HepG2 (cell line): ENCODE data around the gene IER2. TPM values are rescaled to one million over a fixed set of nuclear protein-coding genes. Genes with fewer than 3 reads are reported as not detected.
A peak's percentile ranks its signal among the peaks of the same experiment; 100 is the strongest.

Source experiments
- HNRNPUL1 ChIP-seq: fragments of 200-400 bp; formaldehyde crosslinking; IDR thresholded peaks from 2 replicates; pipeline ENCODE4 v1.6.1; 2017; ENCODE audit warnings: low read depth, mild to moderate bottlenecking, low read length, moderate library complexity
- SAFB2 ChIP-seq: sonication (generic); formaldehyde crosslinking; IDR thresholded peaks from 2 replicates; pipeline ENCODE4 v1.5.1; 2020; ENCODE audit warnings: missing genetic modification reagents, low read depth, mild to moderate bottlenecking, borderline replicate concordance
- SIX4 ChIP-seq: sonication (generic); formaldehyde crosslinking; IDR thresholded peaks from 2 replicates; pipeline ENCODE4 v1.4.0; 2020; ENCODE audit warnings: missing genetic modification reagents
- ZNF232 ChIP-seq: sonication (generic); formaldehyde crosslinking; IDR thresholded peaks from 2 replicates; pipeline ENCODE4 v1.4.0; 2020; ENCODE audit warnings: missing genetic modification reagents, borderline replicate concordance
- ZNF335 ChIP-seq: sonication (generic); formaldehyde crosslinking; IDR thresholded peaks from 2 replicates; pipeline ENCODE4 v1.4.0; 2020; ENCODE audit warnings: missing genetic modification reagents
- polyA plus RNA-seq, 8 experiments: library from polyadenylated mRNA; depleted of rRNA in 3 of 8; stranded (reverse) in 7 of 8; unstranded in 1 of 8; fragments of >200 nt; fragmentation: Illumina TruSeq in 4 of 8; extraction: Trizol in 4 of 8; gene quantifications; 2 replicates each; pipeline versions ENCODE4 v1.2.1 to v1.2.3, GENCODE V29; 2011 to 2016; ENCODE audit warnings: low read depth in 4 of 8, missing spikeins in 1 of 8, mixed read lengths in 1 of 8; ENCODE audit not compliant: insufficient read depth in 1 of 8
- total RNA-seq, 5 experiments: library from RNA; depleted of rRNA; stranded (reverse); fragments of >200 nt; fragmentation: Illumina TruSeq; extraction: Trizol; gene quantifications; 2 replicates each; pipeline ENCODE4 v1.2.3, GENCODE V29; 2016; ENCODE audit warnings: low read depth in 1 of 5
- TF ChIP-seq, protein P1 (sequence below): sonication (generic); formaldehyde crosslinking; IDR thresholded peaks from 2 replicates; pipeline ENCODE4 v1.4.0; 2020; ENCODE audit warnings: mild to moderate bottlenecking, missing genetic modification reagents, borderline replicate concordance
- TF ChIP-seq, protein P2 (sequence below): sonication (generic); formaldehyde crosslinking; IDR thresholded peaks from 2 replicates; pipeline ENCODE4 v1.5.0; 2020; ENCODE audit warnings: mild to moderate bottlenecking, missing genetic modification reagents
- TF ChIP-seq, protein P3 (sequence below): sonication (generic); formaldehyde crosslinking; IDR thresholded peaks from 2 replicates; pipeline ENCODE4 v1.8.0; 2022; ENCODE audit warnings: mild to moderate bottlenecking, missing genetic modification reagents; ENCODE audit not compliant: insufficient replicate concordance
- TF ChIP-seq, protein P4 (sequence below): sonication (generic); formaldehyde crosslinking; IDR thresholded peaks from 2 replicates; pipeline ENCODE4 v1.4.0; 2020; ENCODE audit warnings: low read depth, missing genetic modification reagents
- TF ChIP-seq, protein P5 (sequence below): sonication (generic); formaldehyde crosslinking; conservative IDR thresholded peaks from 2 replicates; pipeline ENCODE4 v1.8.1; 2023; ENCODE audit warnings: missing genetic modification reagents
- TF ChIP-seq, protein P6 (sequence below): sonication (generic); formaldehyde crosslinking; IDR thresholded peaks from 2 replicates; pipeline ENCODE4 v1.4.0; 2020; ENCODE audit warnings: mild to moderate bottlenecking, low read depth, missing genetic modification reagents
- TF ChIP-seq, protein P7 (sequence below): sonication (generic); formaldehyde crosslinking; IDR thresholded peaks from 2 replicates; pipeline ENCODE4 v1.5.0; 2020; ENCODE audit warnings: missing genetic modification reagents, mild to moderate bottlenecking, borderline replicate concordance

IER2 gene
- total and polyA plus RNA-seq, 2 of the 13 experiments (the other 11 are each of a cell fraction or from before 2014, with no cell fraction given): 10.1 to 14.3 TPM

DNA sequence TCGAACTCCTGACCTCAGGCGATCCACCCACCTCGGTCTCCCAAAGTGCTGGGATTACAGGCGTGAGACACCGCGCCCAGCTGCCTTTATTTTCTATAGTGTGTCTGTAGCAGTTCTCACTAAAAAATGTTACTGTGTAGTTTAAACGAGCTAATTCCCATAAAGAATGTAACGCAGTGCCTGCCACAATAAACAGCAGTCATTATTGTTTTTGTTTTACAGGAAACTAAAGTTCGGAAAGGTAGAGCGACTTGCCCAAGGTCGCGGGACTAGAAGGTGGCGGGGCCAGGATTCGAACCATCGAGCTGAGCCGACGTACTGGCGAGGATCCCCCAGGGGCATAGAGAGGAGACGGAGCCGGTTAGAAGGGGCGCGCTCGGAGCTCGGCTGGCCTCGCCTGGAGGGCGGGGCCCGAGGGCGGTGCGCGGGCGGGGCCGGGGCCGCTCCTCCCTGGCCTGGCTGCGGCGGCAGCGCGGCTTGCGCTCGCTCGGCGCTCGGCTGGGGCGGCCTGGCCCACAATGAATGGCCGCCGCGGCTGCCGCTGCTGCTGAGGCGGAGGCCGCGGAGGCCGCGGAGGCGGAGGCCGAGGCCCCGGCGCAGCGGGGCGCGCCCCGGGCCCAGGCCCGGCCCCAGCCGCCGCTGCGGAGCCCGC, 32.3 kb upstream of the IER2 start, which contains the start of gene NACC1 (continued):
- TF ChIP-seq, protein P1, sequence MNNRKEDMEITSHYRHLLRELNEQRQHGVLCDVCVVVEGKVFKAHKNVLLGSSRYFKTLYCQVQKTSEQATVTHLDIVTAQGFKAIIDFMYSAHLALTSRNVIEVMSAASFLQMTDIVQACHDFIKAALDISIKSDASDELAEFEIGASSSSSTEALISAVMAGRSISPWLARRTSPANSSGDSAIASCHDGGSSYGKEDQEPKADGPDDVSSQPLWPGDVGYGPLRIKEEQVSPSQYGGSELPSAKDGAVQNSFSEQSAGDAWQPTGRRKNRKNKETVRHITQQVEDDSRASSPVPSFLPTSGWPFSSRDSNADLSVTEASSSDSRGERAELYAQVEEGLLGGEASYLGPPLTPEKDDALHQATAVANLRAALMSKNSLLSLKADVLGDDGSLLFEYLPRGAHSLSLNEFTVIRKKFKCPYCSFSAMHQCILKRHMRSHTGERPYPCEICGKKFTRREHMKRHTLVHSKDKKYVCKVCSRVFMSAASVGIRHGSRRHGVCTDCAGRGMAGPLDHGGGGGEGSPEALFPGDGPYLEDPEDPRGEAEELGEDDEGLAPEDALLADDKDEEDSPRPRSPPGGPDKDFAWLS (CRISPR knock-in tag): no peak
- TF ChIP-seq ZNF232 (CRISPR knock-in tag): no peak
- TF ChIP-seq HNRNPUL1: no peak
- no peak for TF ChIP-seq SIX4
- TF ChIP-seq, protein P2, sequence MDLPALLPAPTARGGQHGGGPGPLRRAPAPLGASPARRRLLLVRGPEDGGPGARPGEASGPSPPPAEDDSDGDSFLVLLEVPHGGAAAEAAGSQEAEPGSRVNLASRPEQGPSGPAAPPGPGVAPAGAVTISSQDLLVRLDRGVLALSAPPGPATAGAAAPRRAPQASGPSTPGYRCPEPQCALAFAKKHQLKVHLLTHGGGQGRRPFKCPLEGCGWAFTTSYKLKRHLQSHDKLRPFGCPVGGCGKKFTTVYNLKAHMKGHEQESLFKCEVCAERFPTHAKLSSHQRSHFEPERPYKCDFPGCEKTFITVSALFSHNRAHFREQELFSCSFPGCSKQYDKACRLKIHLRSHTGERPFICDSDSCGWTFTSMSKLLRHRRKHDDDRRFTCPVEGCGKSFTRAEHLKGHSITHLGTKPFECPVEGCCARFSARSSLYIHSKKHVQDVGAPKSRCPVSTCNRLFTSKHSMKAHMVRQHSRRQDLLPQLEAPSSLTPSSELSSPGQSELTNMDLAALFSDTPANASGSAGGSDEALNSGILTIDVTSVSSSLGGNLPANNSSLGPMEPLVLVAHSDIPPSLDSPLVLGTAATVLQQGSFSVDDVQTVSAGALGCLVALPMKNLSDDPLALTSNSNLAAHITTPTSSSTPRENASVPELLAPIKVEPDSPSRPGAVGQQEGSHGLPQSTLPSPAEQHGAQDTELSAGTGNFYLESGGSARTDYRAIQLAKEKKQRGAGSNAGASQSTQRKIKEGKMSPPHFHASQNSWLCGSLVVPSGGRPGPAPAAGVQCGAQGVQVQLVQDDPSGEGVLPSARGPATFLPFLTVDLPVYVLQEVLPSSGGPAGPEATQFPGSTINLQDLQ (CRISPR knock-in tag): no peak
- no peak for TF ChIP-seq SAFB2 (CRISPR knock-in tag)
- TF ChIP-seq ZNF335 (CRISPR knock-in tag): no peak
- TF ChIP-seq, protein P3, sequence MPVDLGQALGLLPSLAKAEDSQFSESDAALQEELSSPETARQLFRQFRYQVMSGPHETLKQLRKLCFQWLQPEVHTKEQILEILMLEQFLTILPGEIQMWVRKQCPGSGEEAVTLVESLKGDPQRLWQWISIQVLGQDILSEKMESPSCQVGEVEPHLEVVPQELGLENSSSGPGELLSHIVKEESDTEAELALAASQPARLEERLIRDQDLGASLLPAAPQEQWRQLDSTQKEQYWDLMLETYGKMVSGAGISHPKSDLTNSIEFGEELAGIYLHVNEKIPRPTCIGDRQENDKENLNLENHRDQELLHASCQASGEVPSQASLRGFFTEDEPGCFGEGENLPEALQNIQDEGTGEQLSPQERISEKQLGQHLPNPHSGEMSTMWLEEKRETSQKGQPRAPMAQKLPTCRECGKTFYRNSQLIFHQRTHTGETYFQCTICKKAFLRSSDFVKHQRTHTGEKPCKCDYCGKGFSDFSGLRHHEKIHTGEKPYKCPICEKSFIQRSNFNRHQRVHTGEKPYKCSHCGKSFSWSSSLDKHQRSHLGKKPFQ (CRISPR knock-in tag): peak; percentile 8
- TF ChIP-seq, protein P4, sequence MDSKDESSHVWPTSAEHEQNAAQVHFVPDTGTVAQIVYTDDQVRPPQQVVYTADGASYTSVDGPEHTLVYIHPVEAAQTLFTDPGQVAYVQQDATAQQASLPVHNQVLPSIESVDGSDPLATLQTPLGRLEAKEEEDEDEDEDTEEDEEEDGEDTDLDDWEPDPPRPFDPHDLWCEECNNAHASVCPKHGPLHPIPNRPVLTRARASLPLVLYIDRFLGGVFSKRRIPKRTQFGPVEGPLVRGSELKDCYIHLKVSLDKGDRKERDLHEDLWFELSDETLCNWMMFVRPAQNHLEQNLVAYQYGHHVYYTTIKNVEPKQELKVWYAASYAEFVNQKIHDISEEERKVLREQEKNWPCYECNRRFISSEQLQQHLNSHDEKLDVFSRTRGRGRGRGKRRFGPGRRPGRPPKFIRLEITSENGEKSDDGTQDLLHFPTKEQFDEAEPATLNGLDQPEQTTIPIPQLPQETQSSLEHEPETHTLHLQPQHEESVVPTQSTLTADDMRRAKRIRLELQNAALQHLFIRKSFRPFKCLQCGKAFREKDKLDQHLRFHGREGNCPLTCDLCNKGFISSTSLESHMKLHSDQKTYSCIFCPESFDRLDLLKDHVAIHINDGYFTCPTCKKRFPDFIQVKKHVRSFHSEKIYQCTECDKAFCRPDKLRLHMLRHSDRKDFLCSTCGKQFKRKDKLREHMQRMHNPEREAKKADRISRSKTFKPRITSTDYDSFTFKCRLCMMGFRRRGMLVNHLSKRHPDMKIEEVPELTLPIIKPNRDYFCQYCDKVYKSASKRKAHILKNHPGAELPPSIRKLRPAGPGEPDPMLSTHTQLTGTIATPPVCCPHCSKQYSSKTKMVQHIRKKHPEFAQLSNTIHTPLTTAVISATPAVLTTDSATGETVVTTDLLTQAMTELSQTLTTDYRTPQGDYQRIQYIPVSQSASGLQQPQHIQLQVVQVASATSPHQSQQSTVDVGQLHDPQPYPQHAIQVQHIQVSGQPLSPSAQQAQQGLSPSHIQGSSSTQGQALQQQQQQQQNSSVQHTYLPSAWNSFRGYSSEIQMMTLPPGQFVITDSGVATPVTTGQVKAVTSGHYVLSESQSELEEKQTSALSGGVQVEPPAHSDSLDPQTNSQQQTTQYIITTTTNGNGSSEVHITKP (CRISPR knock-in tag): no peak
- TF ChIP-seq, protein P5, sequence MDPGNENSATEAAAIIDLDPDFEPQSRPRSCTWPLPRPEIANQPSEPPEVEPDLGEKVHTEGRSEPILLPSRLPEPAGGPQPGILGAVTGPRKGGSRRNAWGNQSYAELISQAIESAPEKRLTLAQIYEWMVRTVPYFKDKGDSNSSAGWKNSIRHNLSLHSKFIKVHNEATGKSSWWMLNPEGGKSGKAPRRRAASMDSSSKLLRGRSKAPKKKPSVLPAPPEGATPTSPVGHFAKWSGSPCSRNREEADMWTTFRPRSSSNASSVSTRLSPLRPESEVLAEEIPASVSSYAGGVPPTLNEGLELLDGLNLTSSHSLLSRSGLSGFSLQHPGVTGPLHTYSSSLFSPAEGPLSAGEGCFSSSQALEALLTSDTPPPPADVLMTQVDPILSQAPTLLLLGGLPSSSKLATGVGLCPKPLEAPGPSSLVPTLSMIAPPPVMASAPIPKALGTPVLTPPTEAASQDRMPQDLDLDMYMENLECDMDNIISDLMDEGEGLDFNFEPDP (CRISPR knock-in tag): no peak
- TF ChIP-seq, protein P6, sequence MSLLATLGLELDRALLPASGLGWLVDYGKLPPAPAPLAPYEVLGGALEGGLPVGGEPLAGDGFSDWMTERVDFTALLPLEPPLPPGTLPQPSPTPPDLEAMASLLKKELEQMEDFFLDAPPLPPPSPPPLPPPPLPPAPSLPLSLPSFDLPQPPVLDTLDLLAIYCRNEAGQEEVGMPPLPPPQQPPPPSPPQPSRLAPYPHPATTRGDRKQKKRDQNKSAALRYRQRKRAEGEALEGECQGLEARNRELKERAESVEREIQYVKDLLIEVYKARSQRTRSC (CRISPR knock-in tag): no peak
- TF ChIP-seq, protein P7, sequence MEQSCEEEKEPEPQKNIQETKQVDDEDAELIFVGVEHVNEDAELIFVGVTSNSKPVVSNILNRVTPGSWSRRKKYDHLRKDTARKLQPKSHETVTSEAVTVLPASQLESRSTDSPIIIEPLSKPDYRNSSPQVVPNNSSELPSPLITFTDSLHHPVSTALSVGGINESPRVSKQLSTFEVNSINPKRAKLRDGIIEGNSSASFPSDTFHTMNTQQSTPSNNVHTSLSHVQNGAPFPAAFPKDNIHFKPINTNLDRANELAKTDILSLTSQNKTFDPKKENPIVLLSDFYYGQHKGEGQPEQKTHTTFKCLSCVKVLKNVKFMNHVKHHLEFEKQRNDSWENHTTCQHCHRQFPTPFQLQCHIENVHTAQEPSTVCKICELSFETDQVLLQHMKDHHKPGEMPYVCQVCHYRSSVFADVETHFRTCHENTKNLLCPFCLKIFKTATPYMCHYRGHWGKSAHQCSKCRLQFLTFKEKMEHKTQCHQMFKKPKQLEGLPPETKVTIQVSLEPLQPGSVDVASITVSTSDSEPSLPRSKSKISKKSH (CRISPR knock-in tag): no peak
